Keratinocyte (primary cell): ENCODE results near the gene COQ9. TPM values are rescaled to one million over a fixed set of nuclear protein-coding genes. Genes with fewer than 3 reads are reported as not detected.

ENCODE experiments used
- DNase-seq: peaks from one replicate; pipeline ENCODE4 v3.0.0-alpha.2; 2011; ENCODE audit warnings: low read depth, missing footprints, low spot score
- FAIRE-seq: peaks from 2 replicates; lab custom pipeline; 2011; peaks lifted over from hg19 to GRCh38; lab: Jason Lieb, UNC
- H2AFZ ChIP-seq: 2 replicates; pipeline ENCODE4 v1.6.0; 2012; ENCODE audit warnings: low read length, control low read depth, inconsistent platforms; ENCODE audit not compliant: control insufficient read depth
- H3K27ac ChIP-seq: 2 replicates; pipeline ENCODE4 v1.5.1; 2011; ENCODE audit warnings: low read length; ENCODE audit not compliant: control insufficient read depth, insufficient read depth
- H3K27me3 ChIP-seq: 3 replicates; pipeline ENCODE4 v1.6.0; 2011; ENCODE audit warnings: low read length; ENCODE audit not compliant: control insufficient read depth, insufficient read depth; ENCODE audit errors: extremely low read depth
- H3K36me3 ChIP-seq, 2 experiments: 2 replicates in 1 of 2; 3 replicates in 1 of 2; pipeline ENCODE4 v1.5.1; 2011; ENCODE audit warnings: low read length in 2 of 2, mild to moderate bottlenecking in 1 of 2; ENCODE audit not compliant: control insufficient read depth in 2 of 2, insufficient read depth in 2 of 2; ENCODE audit errors: extremely low read depth in 1 of 2
- H3K4me1 ChIP-seq: 3 replicates; pipeline ENCODE4 v1.5.1; 2011; ENCODE audit warnings: low read length; ENCODE audit not compliant: control insufficient read depth, insufficient read depth; ENCODE audit errors: extremely low read depth
- H3K4me2 ChIP-seq: 3 replicates; pipeline ENCODE4 v1.6.0; 2011; ENCODE audit warnings: low read depth, low read length; ENCODE audit not compliant: control insufficient read depth, insufficient read depth; ENCODE audit errors: extremely low read depth
- H3K4me3 ChIP-seq, 3 experiments: fragments of 200-600 bp in 1 of 3; sonication (generic) in 1 of 3; 2 replicates in 2 of 3; 3 replicates in 1 of 3; pipeline ENCODE4 v1.5.1; 2011 to 2016; ENCODE audit warnings: low read length in 3 of 3, mild to moderate bottlenecking in 3 of 3, control low read depth in 2 of 3, inconsistent platforms in 1 of 3, low read depth in 1 of 3, mixed read lengths in 1 of 3, mixed run types in 1 of 3, moderate library complexity in 1 of 3; ENCODE audit not compliant: control insufficient read depth in 2 of 3, insufficient read depth in 2 of 3; ENCODE audit errors: extremely low read depth in 1 of 3
- H3K79me2 ChIP-seq: 2 replicates; pipeline ENCODE4 v1.6.0; 2012; ENCODE audit warnings: low read length; ENCODE audit not compliant: control insufficient read depth, insufficient read depth
- H3K9ac ChIP-seq: 3 replicates; pipeline ENCODE4 v1.6.0; 2011; ENCODE audit warnings: low read length; ENCODE audit not compliant: control insufficient read depth, insufficient read depth; ENCODE audit errors: extremely low read depth
- H3K9me1 ChIP-seq: 3 replicates; pipeline ENCODE4 v1.6.0; 2011; ENCODE audit warnings: low read length; ENCODE audit not compliant: control insufficient read depth, insufficient read depth; ENCODE audit errors: extremely low read depth
- H3K9me3 ChIP-seq: 2 replicates; pipeline ENCODE4 v1.5.1; 2012; ENCODE audit warnings: low read depth, low read length; ENCODE audit not compliant: control insufficient read depth
- H4K20me1 ChIP-seq: 3 replicates; pipeline ENCODE4 v1.6.0; 2011; ENCODE audit warnings: low read length; ENCODE audit not compliant: control insufficient read depth, insufficient read depth; ENCODE audit errors: extremely low read depth
- CTCF ChIP-seq, 3 experiments: IDR thresholded peaks in 1 of 3; conservative IDR thresholded peaks in 1 of 3; optimal IDR thresholded peaks in 1 of 3; 2 replicates in 2 of 3; 3 replicates in 1 of 3; pipeline versions ENCODE3 to v1.5.1; 2011; ENCODE audit warnings: low read length in 3 of 3, mild to moderate bottlenecking in 3 of 3, moderate library complexity in 2 of 3, control low read depth in 1 of 3, inconsistent platforms in 1 of 3; ENCODE audit not compliant: insufficient read depth in 2 of 3; ENCODE audit errors: extremely low read depth in 1 of 3
- EZH2 ChIP-seq: IDR thresholded peaks from one replicate; pipeline ENCODE4 v1.6.1; 2012; ENCODE audit warnings: inconsistent platforms, mild to moderate bottlenecking, low read length, moderate library complexity
- dilution Hi-C: fragments of 300-500 bp; cut with MboI; formaldehyde crosslinking; loops from one replicate; pipeline ENCODE4 v1.7.0; 2020; ENCODE audit warnings: low sequenced_read_pairs; ENCODE audit not compliant: extremely low pct_ligation_motif_present
- polyA plus RNA-seq, 5 experiments: library from polyadenylated mRNA; depleted of rRNA in 3 of 5; stranded (reverse) in 3 of 5; stranded (forward) in 1 of 5; unstranded in 1 of 5; fragments of >200 nt; gene quantifications; 1 replicate in 1 of 5; 2 replicates in 3 of 5; 3 replicates in 1 of 5; pipeline versions ENCODE4 v1.2.1 to v1.2.3, GENCODE V29; 2011 to 2012; ENCODE audit warnings: missing spikeins in 2 of 5, low read depth in 1 of 5, low replicate concordance in 1 of 5

The COQ9 gene
- polyA plus RNA-seq, 1 donor (not counting 4 experiments of a cell fraction or from before 2014, with no cell fraction given), result 62.8 TPM

- no peak overlapping the region for H3K4me2 ChIP-seq
- FAIRE-seq (no peak), DNase-seq (no peak)
- peaks cover 10% of the 10 kb centered on the region for H3K79me2 ChIP-seq
- H3K36me3 ChIP-seq, result peaks cover 43 to 48% of the 10 kb centered on the region in 2 experiments
- no peaks in the 10 kb centered on the region for H3K9me3 ChIP-seq
- H3K4me1 ChIP-seq, result no peaks in the 10 kb centered on the region
- dilution Hi-C loops, result no loop called here
- no peak overlapping the region for H3K9ac ChIP-seq
- H3K9me1 ChIP-seq, result no peaks in the 10 kb centered on the region
- H2AFZ ChIP-seq, result no peak overlapping the region
- no peaks in the 10 kb centered on the region for H3K27me3 ChIP-seq
- no peak overlapping the region for H3K4me3 ChIP-seq
- TF ChIP-seq EZH2, result no peak
- TF ChIP-seq CTCF (optimal IDR thresholded peaks at IDR 0.05 in 1 of 3, IDR thresholded peaks at IDR 0.05 in 1 of 3, conservative IDR thresholded peaks at IDR 0.05 in 1 of 3; ENCODE audit: extremely low read depth in 1 of 3, insufficient read depth in 2 of 3, low read length in 3 of 3), result no peak
- no peak overlapping the region for H3K27ac ChIP-seq
- H4K20me1 ChIP-seq, result no peaks in the 10 kb centered on the region
Observed at GRCh38 chr16:57469046-57469445, 21.8 kb downstream of the COQ9 start.

GRCh38 chr16:57469917-57470470 is 22.7 kb downstream of the COQ9 start:
- no peak overlapping the region for H3K27ac ChIP-seq
- H3K9me3 ChIP-seq, result no peaks in the 10 kb centered on the region
- no peaks in the 10 kb centered on the region for H4K20me1 ChIP-seq
- no peak overlapping the region for H3K4me3 ChIP-seq
- H3K4me1 ChIP-seq, result no peaks in the 10 kb centered on the region
- no peak for DNase-seq
- peaks cover 2% of the 10 kb centered on the region for H3K79me2 ChIP-seq
- H3K36me3 ChIP-seq, result peaks cover 41 to 45% of the 10 kb centered on the region in 2 experiments
- H2AFZ ChIP-seq, result no peak overlapping the region
- H3K9me1 ChIP-seq, result no peaks in the 10 kb centered on the region
- FAIRE-seq, result no peak
- no peak overlapping the region for H3K4me2 ChIP-seq
- TF ChIP-seq CTCF (optimal IDR thresholded peaks at IDR 0.05 in 1 of 3, IDR thresholded peaks at IDR 0.05 in 1 of 3, conservative IDR thresholded peaks at IDR 0.05 in 1 of 3; ENCODE audit: extremely low read depth in 1 of 3, insufficient read depth in 2 of 3, low read length in 3 of 3) (no peak), EZH2 (no peak)
- no peak overlapping the region for H3K9ac ChIP-seq
- H3K27me3 ChIP-seq, result no peaks in the 10 kb centered on the region
- dilution Hi-C loops, result no loop called here
